ENCODE data around the gene NCR3LG1.
A peak's percentile ranks its signal among the peaks of the same experiment; 100 is the strongest.

The NCR3LG1 gene

GRCh38 chr11:17351172-17351509 lies 459 bp upstream of the NCR3LG1 start:
- DNase-seq (ENCODE audit: low read depth, low spot score): no peak
- ChIA-PET CTCF (interaction anchor here (1.1 kb wide), 1 partner anchor 121 kb away, joined by 11 read pairs; no protein-coding TSS in a partner anchor), POLR2A (no interaction called here)
- H3K4me3 ChIP-seq (ENCODE audit: low read depth, low read length): peak overlapping the region; percentile 59
- peak; percentile 7 for TF ChIP-seq CTCF (IDR thresholded peaks at IDR 0.05; ENCODE audit: insufficient read depth, low read length, missing control alignments)

DNA sequence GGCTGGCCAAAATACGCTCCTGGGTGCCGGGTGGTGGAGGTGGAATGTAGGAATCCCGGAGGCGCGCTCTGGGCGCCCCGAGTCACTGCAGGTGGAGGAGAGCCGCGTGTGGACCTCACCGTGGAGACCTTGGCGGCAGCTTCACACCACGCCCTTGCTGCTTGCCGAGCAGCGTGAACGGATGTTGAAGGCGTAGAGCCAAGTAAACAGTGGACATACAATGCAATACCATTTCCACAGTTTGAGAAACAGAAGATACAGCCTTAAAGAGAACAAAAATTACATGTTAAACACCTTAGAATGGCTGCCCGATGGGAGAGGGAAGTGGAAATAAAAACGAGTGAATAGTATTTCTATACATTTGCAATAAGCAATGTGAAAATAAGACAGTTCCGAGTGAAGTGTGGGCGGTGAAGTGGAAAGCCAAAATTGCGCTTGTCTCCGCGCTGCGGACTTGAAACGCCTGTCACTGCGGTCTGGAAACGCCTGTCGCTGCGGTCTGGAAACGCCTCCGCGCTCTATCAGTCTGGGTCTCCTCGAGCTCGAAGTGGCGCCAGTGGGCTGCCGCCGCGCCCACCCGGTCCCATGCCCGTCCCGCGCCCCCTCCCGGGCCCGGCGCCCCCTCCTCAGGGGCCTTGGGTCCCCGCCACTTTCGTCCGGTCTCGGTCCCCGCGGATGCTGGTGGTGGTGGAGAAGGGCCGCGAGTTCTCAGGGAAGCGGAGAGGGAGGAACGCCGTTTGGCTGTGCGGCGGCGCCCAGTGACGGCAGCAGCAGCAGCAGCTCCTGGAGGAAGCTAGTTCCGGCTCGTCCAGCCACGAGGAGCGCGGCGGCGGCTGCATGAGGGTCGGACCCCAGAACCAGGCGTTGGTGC lies 1.6 kb downstream of the NCR3LG1 start:
- POLR2A ChIA-PET: interaction anchor here (1.3 kb wide), 2 partner anchors 145 to 275 kb away, joined by 3 to 5 read pairs; partner anchors contain the start of genes PIK3C2A and RPS13

GRCh38 chr11:17353821-17354600 lies 2.4 kb downstream of the NCR3LG1 start:
- POLR2A ChIA-PET: interaction anchor here (0.8 to 1.3 kb wide), 3 partner anchors 11 to 276 kb away, joined by 3 to 5 read pairs (median 3); partner anchors contain the start of genes PIK3C2A and RPS13
- CTCF ChIA-PET: interaction anchor here (0.7 to 4.9 kb wide), 43 partner anchors 9 to 761 kb away, joined by 3 to 79 read pairs (median 4); partner anchors contain the start of genes KCNJ11, NUCB2 and RPS13
- peak overlapping the region; percentile 66 for H3K4me3 ChIP-seq (ENCODE audit: low read depth, low read length)
- no peak for DNase-seq (ENCODE audit: low read depth, low spot score)
- no peak for TF ChIP-seq CTCF (IDR thresholded peaks at IDR 0.05; ENCODE audit: insufficient read depth, low read length, missing control alignments)

More for the DNA sequence above, 1.6 kb downstream of the NCR3LG1 start:
- DNase-seq (ENCODE audit: low read depth, low spot score): no peak
- CTCF ChIA-PET: interaction anchor here (0.6 to 4.9 kb wide), 31 partner anchors 8 to 276 kb away, joined by 3 to 79 read pairs (median 5); partner anchors contain the start of genes KCNJ11, NUCB2 and RPS13
- H3K4me3 ChIP-seq (ENCODE audit: low read depth, low read length): peak overlapping the region; percentile 66
- no peak for TF ChIP-seq CTCF (IDR thresholded peaks at IDR 0.05; ENCODE audit: insufficient read depth, low read length, missing control alignments)

DNA sequence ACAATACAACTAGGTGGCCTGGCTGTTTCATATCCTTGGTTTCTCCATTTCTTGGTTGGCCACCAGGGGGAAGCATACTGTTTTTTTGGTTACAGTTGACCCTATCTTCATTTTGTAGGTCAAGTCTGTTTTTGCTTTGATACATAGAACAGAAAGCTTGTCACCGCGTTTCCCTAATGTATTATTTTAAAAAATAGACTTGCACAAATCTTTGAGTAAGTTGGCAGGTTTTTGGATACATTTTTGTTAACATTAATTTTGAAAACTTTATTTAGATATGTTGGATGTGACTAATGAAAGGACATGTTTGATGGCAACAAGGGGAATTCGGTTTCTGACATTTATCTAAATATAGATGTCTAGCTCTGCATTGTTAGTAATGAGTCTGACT lies 3.0 kb downstream of the NCR3LG1 start:
- no peak for DNase-seq (ENCODE audit: low read depth, low spot score)
- peak; percentile 59 for TF ChIP-seq CTCF (IDR thresholded peaks at IDR 0.05; ENCODE audit: insufficient read depth, low read length, missing control alignments)
- ChIA-PET POLR2A (interaction anchor here (0.8 kb wide), 1 partner anchor 10 kb away, joined by 3 read pairs; no protein-coding TSS in a partner anchor), CTCF (interaction anchor here (0.6 to 4.9 kb wide), 34 partner anchors 10 to 278 kb away, joined by 3 to 79 read pairs (median 5); partner anchors contain the start of genes KCNJ11 and RPS13)
- no peak overlapping the region for H3K4me3 ChIP-seq (ENCODE audit: low read depth, low read length)

GRCh38 chr11:17366495-17366894 lies 14.9 kb downstream of the NCR3LG1 start:
- ChIA-PET POLR2A (no interaction called here), CTCF (interaction anchor here (0.8 to 8.9 kb wide), 4 partner anchors 10 to 17 kb away, joined by 3 to 79 read pairs (median 33); partner anchors contain the start of gene NCR3LG1)
- TF ChIP-seq CTCF (IDR thresholded peaks at IDR 0.05; ENCODE audit: insufficient read depth, low read length, missing control alignments): no peak
- no peak overlapping the region for H3K4me3 ChIP-seq (ENCODE audit: low read depth, low read length)
- no peak for DNase-seq (ENCODE audit: low read depth, low spot score)
